ENCODE results near the gene SDE2.

The SDE2 gene

DNA sequence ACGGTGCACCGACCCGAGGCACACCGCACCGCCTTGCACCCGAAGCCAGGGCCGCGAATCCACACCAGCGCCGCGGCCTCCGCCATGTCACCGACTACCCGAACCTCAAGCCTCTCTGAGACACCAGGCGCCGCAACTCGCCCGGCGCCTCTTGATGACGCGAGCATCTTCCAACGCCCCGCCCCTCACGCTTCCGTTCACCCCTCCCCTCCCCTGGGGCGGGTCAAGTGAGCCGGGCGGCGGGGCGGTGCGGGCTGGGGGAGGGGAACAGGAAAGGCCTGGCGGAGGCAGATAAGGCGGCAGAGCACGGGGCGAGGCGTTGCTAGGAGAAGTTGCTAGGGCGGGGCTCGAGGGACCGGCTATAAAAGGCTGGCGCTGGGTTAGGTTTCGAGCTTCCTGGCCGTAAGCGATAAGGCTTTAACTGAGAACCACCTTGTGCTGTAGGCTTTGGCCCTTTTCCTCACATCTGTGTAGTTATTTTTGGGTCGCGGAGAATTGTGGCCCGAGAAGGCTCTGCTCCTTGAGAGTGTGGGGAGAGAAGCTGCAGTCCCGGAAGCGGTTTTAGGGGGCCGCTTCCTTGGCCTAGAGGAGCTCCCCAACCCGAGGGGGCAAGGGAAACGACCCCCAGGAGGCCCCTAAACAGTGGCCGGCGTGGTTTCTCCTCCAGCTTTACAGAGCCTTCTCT is at the start of gene SDE2:
Gene SDE2 (minus strand): TSS at position 117 of the 685 bp plus-strand sequence. CDS start 31 bp downstream, at position 86.
- peak within 1 kb of the TSS; percentile 99 for H3K4me3 ChIP-seq (ENCODE audit: low read depth, low read length)

DNA sequence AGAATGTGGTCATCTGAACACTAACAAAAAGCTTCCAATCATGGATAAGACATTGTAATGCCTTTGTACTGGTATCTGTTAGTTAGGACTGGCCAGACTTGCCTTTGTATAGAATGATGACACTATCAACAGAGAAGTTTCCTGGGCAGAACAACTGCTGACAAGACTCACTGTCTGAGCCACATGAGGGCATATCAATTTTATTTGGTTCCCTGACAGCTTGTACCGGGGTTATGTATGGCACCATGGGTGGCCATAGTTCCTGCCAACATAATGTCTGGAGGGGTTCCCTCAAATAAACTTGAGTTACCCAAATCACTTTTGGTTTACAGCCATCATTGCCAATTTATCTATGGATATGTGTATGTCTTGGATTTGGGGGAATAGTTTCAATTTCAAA is 49.7 kb upstream of the SDE2 start:
- no peak overlapping the region for H3K4me3 ChIP-seq (ENCODE audit: low read depth, low read length)

DNA sequence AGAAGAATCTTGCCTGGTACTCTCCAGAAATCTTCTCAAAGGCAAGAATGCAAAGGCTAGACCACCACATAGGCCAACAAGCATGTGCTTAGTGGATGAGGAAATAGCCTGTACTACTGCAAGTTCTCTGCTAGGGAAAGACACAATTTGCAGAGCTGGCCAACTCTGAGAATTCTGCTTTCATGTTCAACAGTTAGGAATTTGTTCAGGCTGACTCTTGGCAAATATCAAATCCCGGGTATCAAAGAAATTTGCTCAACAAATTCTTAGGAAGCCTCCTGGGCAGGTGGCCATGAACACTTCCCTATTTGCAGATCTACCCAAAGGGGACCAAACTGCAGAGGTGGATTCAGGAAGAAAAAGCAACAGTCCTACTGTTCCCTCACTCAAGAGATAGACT is 48.4 kb upstream of the SDE2 start:
- H3K4me3 ChIP-seq (ENCODE audit: low read depth, low read length): no peak overlapping the region

DNA sequence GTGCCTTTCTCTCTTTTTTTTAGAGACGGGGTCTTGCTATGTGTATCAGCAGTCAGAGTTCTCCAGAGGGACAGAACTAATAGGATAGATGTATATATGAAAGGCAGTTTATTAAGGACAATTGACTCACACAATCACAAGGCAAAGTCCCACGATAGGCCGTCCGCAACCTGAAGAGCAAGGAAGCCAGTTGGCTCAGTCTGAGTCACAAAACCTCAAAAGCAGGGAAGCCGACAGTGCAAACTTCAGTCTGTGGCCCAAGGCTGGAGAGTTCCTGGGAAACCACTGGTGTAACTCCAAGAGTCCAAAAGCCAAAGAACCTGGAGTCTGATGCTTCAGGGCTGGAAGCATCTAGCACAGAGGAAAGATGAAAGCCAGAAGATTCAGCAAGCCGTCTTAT is 47.1 kb upstream of the SDE2 start:
- H3K4me3 ChIP-seq (ENCODE audit: low read depth, low read length): no peak overlapping the region

DNA sequence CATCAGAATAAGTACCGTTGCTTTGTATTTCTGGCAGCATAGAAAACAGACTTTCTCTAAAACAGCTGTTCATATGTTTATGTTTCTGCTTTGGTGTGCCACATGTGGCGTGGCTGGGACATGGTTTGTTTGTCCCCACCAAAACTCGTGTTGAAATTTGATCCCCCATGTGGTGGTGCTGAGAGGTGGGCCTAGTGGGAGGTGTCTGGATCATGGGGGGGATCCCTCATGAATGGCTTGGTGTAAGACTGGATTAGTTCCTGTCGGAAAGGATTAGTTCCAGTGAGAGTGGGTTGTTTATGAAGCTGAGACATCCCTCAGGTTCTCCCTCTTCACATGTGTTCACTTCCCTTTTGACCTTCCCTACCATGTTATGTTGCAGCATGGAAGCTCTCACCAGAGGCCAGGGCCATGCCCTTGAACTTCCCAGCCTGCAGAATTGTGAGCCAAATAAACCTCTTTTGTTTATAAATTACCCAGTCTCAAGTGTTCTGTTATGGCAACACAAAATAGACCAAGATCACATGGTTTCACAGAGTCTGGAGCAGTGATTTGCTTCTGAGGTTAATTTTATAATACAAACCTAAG is 45.5 kb upstream of the SDE2 start:
- no peak overlapping the region for H3K4me3 ChIP-seq (ENCODE audit: low read depth, low read length)

DNA sequence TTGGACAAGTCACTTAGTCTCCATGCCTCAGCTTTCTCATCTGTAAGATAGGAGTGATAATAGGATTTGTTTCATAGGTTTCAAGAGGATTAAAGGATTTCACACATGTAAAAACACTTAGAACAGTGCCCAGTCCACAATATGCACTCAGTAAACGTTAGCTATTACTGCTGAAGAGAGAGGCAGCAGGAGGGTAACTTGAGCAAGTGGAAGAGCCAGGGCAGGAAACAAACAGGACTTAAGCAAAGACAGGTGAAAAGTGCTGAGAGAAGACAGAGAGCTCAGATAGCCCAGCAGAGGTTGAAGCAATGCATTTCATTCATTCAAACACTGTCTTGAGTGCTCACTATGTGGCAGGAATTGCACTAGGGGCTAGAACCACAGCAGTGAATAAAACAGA is 42.3 kb upstream of the SDE2 start:
- no peak overlapping the region for H3K4me3 ChIP-seq (ENCODE audit: low read depth, low read length)

DNA sequence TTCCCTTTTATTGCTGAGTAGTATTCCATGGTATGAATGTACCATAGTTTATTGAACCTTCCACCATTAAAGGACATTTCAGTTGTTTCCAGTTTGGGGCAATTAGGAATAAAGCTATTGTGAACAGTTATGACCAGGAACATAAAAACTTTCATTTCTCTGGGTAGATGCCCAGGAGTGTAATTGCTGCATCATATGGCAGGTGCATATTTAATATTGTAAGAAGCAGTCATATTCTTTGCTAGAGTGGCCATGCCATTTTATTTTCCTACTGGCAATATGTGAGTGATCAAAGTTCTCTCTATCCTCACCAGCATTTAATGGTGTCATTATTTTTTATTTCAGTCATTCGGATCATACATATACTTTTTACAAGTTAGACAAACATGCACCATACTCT is 39.5 kb upstream of the SDE2 start:
- no peak overlapping the region for H3K4me3 ChIP-seq (ENCODE audit: low read depth, low read length)

DNA sequence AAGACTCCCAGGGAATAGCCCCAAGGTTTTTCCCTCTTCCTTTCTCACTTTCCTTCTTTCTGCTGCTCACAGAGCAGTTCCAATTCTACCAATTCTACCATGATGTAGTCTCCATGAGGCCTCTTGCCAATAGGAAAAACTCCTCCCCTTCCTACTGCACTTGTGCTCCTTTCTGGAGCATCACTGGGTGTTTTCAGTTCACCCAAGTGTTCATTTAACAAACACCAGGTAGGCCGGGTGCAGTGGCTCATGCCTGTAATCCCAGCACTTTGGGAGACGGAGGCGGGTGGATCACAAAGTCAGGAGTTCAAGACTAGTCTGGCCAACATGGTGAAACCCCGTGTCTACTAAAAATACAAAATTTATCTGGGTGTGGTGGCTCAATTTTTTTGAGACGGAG is 36.8 kb upstream of the SDE2 start:
- H3K4me3 ChIP-seq (ENCODE audit: low read depth, low read length): no peak overlapping the region

DNA sequence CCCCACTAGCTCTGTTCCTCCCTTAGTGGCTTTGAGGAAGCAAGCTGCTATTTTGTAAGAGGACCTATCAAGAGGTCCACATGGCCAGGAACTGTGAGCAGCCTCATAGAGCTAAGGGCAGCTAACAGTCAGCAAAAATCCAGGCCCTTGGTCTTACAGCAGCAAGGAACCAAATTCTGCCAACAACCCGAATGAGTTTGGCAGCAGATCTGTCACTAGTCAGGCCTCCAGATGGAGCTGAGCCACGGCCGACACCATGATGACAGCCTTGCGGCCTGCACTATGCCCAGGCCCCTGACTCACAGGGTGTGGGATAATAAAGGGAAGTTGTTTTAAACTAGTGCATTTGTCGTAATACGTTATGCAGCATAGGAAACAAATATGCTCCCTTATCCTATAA is 35.3 kb upstream of the SDE2 start:
- H3K4me3 ChIP-seq (ENCODE audit: low read depth, low read length): no peak overlapping the region

DNA sequence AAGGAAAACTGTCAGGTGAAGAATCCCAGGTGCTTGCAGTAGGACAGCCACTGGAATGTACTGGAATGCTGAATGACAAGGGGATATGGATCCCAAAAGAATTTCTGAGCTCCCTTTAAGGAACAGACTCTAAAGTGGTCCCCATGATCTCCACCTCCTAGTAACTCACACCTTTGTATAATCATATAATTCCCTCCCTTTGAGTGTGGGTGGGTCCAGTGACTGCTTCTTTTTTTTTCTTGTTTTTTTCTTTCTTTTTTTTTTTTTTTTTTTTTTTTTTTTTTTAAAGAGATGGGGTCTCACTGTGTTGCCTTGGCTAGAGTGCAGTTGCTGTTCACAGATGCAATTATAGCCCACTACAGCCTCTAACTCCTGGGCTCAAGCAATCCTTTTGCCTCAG is 34.8 kb upstream of the SDE2 start:
- H3K4me3 ChIP-seq (ENCODE audit: low read depth, low read length): no peak overlapping the region

DNA sequence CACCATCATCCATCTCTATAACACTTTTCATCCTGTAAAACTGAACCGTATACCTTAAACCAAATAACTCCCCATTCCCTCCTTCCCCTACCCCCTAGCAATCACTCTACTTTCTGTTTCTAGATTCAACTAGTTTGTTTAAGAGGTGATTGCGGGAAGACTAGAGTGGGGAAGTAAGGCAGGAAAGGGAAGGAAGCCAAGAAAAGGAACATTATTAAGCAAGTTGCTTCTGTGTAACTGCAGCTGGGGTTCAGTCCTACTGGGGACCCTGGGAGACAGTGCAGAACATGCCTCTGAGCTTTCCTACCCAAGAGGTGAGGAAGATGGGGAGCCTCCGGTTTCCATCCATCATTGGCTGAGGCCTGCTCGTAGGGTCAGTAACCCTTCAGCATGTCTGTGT is 34.4 kb upstream of the SDE2 start:
- no peak overlapping the region for H3K4me3 ChIP-seq (ENCODE audit: low read depth, low read length)

DNA sequence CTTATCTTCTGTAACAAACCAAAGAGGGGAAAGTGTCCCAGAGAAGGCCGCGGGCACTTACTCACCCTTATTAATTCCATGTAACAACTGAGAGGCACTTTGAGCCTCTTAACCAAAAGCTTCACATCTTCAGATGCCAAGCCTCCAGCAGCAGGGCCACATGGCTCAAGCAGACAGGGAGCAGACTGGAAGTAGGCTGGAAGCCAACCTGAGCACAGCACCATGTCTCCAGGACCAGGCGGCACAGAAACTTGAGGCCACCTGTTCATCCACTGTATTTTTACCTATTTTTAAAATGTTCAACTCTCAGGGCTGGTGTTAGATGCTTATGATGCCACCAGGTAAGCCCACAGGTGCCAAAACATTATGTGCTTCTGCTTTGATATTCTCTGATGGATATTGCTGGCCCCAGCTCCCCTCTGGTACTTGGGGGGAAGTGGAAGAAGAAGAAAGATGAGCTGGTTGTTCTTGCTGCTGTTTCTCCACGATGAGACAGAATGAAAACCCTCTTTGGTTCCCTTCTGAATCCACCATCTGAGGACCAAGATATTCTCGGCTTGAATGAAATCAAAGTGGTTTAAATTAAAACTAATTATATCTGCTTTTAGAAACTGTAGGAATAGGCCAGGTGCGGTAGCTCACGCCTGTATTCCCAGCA is 30.6 kb upstream of the SDE2 start:
- no peak overlapping the region for H3K4me3 ChIP-seq (ENCODE audit: low read depth, low read length)

DNA sequence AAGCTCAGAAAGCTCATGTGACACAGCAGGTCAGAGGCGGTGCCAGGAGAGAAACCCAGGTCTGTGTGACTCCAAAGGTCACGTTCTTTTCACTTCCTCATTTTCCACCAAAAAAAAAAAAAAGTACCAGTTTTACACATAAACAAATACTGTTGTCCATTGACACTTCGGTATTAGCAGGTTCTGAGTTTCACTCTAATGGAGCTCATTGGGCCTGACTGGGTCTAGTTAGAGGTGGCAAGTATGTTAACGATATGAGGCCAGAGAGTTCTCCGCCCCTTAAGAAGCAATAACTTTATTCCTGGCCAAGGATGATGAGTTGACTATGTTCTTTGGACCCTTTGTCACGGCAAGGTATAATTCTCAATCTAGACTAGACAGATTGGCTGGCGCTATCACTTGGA is 30.0 kb upstream of the SDE2 start:
- no peak overlapping the region for H3K4me3 ChIP-seq (ENCODE audit: low read depth, low read length)

DNA sequence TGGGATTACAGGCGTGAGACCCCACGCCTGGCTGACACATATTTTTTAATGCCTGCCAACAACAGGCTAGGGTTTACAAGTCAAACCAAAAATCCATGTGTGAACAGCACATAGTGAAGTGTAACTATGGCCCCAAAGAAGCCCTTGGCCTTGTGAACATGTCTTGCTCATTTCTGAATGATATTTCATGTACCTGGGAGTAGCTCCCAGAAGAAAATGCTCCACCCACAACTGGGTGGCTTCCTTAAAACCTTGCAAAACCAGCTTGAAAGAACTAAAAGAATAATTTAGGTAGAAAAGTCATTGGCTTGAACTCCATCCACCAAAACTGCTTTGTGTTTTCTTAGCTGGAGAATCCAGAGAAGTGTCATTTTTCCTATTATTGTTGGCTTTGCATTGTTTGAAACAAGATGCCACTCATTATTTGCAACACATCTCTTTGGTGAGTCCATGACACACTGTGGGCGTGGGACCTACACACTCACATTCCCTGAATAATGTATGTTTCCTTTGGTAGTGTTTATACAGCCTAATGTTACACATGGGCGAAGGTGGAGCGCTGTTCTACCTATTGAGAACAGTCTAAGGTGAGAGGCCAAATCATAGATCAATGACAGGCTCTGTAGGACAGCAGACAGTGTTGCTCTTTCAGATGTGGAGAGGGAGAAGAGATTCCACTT is 28.5 kb upstream of the SDE2 start:
- H3K4me3 ChIP-seq (ENCODE audit: low read depth, low read length): no peak overlapping the region

DNA sequence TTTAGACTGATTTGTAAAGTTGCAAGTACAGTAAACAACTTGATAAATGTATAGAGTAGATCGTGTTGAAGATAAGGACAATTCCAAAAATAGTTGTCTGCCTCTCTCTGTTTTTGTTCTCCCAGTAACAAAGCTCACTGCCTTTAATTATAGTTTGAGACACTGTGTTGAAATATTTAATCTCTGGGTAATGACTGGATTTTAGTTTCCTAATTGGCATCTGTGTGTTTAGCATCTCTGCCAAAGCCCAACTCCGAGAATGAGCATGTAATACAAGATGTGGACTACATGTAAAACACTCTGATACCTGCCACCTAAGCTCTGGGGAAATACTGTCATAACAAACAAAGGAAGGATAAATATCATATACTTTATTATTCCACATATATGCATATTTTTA is 27.7 kb upstream of the SDE2 start:
- no peak overlapping the region for H3K4me3 ChIP-seq (ENCODE audit: low read depth, low read length)

DNA sequence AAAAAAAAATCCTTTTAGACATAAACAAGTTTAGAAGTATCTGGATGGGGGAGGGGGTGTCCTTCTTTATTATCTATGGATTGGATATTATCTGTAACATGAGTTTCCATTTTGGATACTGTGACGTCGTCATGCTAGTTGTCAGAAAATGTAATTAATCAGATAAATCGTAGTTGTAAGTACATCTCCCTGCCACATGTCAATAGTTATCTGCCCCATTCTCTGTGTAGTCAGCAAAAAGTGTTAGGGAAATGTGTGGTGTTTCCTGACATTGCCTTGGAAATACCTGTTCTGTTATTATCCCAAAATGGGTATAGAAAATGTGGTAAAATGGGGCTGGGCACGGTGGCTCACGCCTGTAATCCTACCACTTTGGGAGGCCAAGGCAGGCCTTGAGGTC is 24.6 kb upstream of the SDE2 start:
- H3K4me3 ChIP-seq (ENCODE audit: low read depth, low read length): no peak overlapping the region

DNA sequence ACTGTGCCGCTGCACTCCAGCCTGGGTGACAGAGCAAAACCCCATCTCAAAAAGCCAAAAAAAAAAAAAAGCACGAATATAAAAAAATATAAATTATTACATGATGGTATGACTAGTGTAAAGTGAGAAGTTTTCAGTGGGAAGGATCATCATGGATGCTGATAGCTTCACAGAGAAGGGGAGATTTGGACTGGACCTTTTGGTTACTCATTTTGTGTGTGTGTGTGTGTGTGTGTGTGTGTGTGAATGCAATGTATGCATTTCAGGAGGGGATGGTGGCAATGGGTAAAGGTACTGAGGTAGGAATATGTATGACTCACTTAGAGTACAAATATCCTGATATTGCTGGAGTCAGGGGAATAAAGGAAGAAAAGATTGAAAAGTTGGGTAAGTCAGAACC is 22.7 kb upstream of the SDE2 start:
- no peak overlapping the region for H3K4me3 ChIP-seq (ENCODE audit: low read depth, low read length)

DNA sequence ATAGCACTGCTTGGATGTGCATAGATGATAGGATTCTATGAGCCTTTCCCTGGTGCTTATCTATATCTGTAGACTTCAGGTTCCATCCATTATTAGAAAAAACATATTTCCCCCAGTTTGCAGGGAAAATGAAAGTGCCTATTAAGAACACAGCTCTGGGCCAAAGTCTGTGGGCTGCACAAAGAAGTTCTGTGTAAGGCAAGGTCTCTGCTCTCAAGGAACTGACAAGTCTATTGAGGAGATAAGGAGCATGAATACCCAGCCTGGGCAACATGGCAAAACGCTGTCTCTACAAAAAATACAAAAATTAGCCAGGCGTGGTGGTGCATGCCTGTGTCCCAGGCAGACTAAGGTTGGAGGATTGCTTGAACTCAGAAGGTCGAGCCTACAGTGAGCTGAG is 22.3 kb upstream of the SDE2 start:
- H3K4me3 ChIP-seq (ENCODE audit: low read depth, low read length): no peak overlapping the region

DNA sequence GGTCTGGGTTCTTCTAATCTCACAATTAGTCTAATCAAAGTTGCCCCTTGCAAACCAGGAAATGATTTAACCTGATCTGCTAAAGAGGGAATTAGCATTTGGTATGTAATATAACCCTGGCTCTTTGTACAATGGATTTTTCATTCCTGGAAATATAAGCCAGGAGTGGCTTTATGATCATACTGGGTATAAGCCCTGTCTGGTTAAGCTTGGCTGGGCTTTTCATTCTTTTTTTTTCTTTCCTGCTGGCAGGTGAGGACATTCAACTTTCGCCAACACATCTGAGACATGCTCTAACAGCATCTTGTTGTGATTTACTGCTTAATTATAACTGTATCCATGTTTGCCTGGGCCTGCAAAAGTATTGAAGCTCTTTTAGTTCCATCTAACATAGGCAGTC is 20.4 kb upstream of the SDE2 start:
- H3K4me3 ChIP-seq (ENCODE audit: low read depth, low read length): no peak overlapping the region

DNA sequence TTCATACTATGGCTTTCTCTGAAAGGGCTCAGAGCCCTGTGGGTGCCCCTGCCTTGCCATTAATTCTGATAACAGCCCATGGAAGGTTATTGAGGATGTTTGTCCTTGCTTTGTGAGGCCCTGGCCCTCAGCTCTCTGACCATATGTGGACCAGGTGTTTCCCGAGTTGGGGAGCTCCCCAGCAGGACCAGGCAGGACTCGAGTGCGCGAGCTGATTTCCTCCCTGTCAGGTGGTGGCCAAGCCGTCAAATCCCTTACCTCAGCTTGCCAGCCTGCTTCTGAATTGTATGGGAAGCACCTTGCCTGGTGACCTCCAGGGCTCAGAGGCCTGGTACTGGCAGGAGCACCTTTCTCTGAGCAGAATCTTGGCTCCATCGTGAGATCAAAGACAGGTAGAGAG is 17.9 kb upstream of the SDE2 start:
- no peak overlapping the region for H3K4me3 ChIP-seq (ENCODE audit: low read depth, low read length)

DNA sequence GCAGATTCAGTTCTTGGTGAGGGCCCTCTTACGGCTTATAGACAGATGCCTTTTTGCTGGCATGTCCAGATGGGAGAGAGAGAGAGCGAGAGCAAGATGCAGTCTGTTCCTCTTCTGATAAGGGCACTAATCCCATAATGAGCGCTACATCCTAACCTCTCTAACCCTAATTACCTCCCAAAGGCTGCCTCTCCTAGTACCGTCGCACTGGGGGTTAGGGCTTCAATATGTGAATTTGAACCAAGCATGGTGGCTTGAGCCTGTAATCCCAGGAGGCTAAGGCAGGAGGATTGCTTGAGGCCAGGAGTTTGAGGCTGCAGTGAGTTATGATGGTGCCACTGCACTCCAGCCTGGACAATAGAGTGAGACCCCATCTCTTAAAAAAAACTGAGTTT is 10.5 kb upstream of the SDE2 start:
- H3K4me3 ChIP-seq (ENCODE audit: low read depth, low read length): no peak overlapping the region

Measured in iPS-11a (cell line).